GM21515 (cell line): ENCODE data around the gene CD40.

ENCODE experiments used
- ATAC-seq: cut with Tn5 transposase; IDR thresholded peaks from one replicate; pipeline ENCODE4 v1.9.1; 2021; ENCODE audit not compliant: unreplicated experiment

The CD40 gene

GRCh38 chr20:46117704-46118467, at the start of gene CD40:
CD40 (plus strand) TSS chr20:46118314; CDS start chr20:46118344, 30 bp downstream.
- peak; percentile 60 for ATAC-seq

- no peak for ATAC-seq
These were observed 47.8 kb upstream of the CD40 start for GRCh38 chr20:46070215-46070900.

GRCh38 chr20:46071573-46071972, 46.5 kb upstream of the CD40 start:
- no peak for ATAC-seq

GRCh38 chr20:46073024-46073423, 45.1 kb upstream of the CD40 start:
- no peak for ATAC-seq

GRCh38 chr20:46073443-46073842, 44.7 kb upstream of the CD40 start:
- ATAC-seq = no peak

GRCh38 chr20:46074006-46074405, 44.1 kb upstream of the CD40 start:
- ATAC-seq = no peak

GRCh38 chr20:46076806-46077205, 41.3 kb upstream of the CD40 start:
- ATAC-seq = no peak

GRCh38 chr20:46077642-46078305, 40.3 kb upstream of the CD40 start:
- ATAC-seq = no peak

GRCh38 chr20:46078954-46079353, 39.2 kb upstream of the CD40 start:
- no peak for ATAC-seq

- ATAC-seq = no peak
These were observed 37.0 kb upstream of the CD40 start for GRCh38 chr20:46081074-46081473.

- ATAC-seq = no peak
These were observed 35.0 kb upstream of the CD40 start for GRCh38 chr20:46083101-46083500.

- ATAC-seq = no peak
These were observed 34.5 kb upstream of the CD40 start for GRCh38 chr20:46083531-46084061.

GRCh38 chr20:46084805-46085178, 33.3 kb upstream of the CD40 start:
- no peak for ATAC-seq

GRCh38 chr20:46085179-46085851, 32.8 kb upstream of the CD40 start:
- no peak for ATAC-seq

- ATAC-seq = no peak
These were observed 31.0 kb upstream of the CD40 start for GRCh38 chr20:46087161-46087560.

- ATAC-seq = no peak
These were observed 29.5 kb upstream of the CD40 start for GRCh38 chr20:46088409-46089166.

- ATAC-seq = no peak
These were observed 29.0 kb upstream of the CD40 start for GRCh38 chr20:46089167-46089416.

GRCh38 chr20:46089417-46090388, 28.4 kb upstream of the CD40 start, which contains the start of gene NCOA5:
NCOA5 (minus strand) TSS chr20:46089962; CDS start chr20:46079424, 10,538 bp downstream.
- peak; percentile 82 for ATAC-seq
